ENCODE data around the gene PGS1.

The PGS1 gene

DNA sequence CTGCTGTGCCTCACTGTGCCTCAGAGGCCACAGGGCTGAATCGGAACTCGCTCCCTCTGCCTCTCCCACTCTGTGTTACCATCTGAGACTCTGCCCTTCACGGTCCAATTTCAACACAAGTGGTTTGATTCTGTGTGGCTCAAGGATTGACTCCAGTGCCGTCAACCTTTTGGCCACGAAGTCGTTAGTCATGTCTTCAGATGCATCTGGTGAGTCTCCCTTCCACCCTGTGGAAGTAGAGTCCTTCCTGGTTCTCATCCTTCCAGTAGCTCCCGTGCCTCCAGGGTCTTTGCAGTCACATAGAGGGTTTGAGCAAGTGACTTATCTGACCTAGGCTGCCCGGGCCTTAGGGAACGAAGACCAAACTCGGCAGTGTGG lies 51.2 kb downstream of the PGS1 start:
- DNase-seq (ENCODE audit: low read depth): no peak
- no peak overlapping the region for H3K4me3 ChIP-seq (ENCODE audit: low read depth, low read length)
- TF ChIP-seq, protein P1, sequence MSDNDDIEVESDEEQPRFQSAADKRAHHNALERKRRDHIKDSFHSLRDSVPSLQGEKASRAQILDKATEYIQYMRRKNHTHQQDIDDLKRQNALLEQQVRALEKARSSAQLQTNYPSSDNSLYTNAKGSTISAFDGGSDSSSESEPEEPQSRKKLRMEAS (IDR thresholded peaks at IDR 0.05; ENCODE audit: low read depth, low read length): no peak

DNA sequence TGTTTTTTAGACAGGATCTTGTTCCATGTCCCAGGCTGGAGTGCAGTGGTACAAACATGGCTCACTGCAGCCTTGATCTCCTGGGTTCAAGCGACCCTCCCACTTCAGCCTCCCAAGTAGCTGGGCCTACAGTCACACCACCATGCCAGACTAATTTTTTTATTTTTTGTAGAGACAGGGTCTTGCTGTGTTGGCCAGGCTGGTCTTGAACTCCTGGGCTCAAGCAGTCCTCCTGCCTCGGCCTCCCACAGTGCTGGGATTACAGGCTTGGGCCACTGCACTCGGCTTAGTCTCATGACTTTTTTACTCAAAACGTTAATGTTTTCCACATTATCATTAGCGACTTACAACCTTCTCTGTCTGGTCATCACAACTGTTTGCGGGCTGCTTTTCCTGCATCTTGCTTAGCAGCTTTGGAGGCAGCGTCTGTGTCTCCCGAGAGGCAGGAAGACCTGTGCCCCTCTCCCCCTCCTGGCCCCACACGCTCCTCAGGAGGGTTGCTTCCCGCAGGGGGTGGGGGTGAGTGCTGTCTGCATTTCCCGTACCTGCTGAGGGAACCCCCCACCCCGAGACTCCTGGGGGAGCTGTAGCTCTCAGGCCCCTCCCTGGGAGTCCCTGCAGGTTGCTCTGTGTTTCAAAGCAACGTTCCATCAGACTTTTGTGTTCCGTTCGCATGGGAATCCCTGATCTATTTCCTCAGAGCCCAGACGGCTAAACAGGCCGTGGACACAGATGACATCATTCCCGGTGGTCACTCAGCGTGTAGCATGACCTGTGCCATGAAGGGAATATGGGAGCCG lies 52.6 kb downstream of the PGS1 start:
- TF ChIP-seq, protein P1 (IDR thresholded peaks at IDR 0.05; ENCODE audit: low read depth, low read length): no peak
- no peak for TF ChIP-seq MYC (IDR thresholded peaks at IDR 0.05; ENCODE audit: low read depth, low read length)
- TF ChIP-seq POLR2A (IDR thresholded peaks at IDR 0.05; ENCODE audit: extremely low read depth, insufficient read length): no peak
- TF ChIP-seq, protein P2, sequence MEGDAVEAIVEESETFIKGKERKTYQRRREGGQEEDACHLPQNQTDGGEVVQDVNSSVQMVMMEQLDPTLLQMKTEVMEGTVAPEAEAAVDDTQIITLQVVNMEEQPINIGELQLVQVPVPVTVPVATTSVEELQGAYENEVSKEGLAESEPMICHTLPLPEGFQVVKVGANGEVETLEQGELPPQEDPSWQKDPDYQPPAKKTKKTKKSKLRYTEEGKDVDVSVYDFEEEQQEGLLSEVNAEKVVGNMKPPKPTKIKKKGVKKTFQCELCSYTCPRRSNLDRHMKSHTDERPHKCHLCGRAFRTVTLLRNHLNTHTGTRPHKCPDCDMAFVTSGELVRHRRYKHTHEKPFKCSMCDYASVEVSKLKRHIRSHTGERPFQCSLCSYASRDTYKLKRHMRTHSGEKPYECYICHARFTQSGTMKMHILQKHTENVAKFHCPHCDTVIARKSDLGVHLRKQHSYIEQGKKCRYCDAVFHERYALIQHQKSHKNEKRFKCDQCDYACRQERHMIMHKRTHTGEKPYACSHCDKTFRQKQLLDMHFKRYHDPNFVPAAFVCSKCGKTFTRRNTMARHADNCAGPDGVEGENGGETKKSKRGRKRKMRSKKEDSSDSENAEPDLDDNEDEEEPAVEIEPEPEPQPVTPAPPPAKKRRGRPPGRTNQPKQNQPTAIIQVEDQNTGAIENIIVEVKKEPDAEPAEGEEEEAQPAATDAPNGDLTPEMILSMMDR (IDR thresholded peaks at IDR 0.05; ENCODE audit: low read depth, low read length): no peak
- no peak overlapping the region for H3K4me3 ChIP-seq (ENCODE audit: low read depth, low read length)
- no peak for DNase-seq (ENCODE audit: low read depth)

DNA sequence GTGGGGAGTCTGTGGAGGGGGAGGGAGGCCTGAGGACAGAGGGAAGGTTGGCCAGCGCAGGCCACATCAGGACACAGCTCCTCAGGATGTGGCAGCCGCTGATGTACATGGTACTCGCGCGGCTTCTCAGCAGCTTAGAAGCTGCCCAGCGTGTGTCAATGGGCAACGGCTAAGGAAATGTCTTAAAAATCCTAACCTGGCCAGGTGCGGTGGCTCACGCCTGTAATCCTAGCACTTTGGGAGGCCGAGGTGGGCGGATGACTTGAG lies 53.2 kb downstream of the PGS1 start:
- no peak for DNase-seq (ENCODE audit: low read depth)
- no peak for TF ChIP-seq MYC (IDR thresholded peaks at IDR 0.05; ENCODE audit: low read depth, low read length)
- TF ChIP-seq, protein P1 (IDR thresholded peaks at IDR 0.05; ENCODE audit: low read depth, low read length): no peak
- TF ChIP-seq POLR2A (IDR thresholded peaks at IDR 0.05; ENCODE audit: extremely low read depth, insufficient read length): no peak
- TF ChIP-seq, protein P2 (IDR thresholded peaks at IDR 0.05; ENCODE audit: low read depth, low read length): no peak
- no peak overlapping the region for H3K4me3 ChIP-seq (ENCODE audit: low read depth, low read length)

DNA sequence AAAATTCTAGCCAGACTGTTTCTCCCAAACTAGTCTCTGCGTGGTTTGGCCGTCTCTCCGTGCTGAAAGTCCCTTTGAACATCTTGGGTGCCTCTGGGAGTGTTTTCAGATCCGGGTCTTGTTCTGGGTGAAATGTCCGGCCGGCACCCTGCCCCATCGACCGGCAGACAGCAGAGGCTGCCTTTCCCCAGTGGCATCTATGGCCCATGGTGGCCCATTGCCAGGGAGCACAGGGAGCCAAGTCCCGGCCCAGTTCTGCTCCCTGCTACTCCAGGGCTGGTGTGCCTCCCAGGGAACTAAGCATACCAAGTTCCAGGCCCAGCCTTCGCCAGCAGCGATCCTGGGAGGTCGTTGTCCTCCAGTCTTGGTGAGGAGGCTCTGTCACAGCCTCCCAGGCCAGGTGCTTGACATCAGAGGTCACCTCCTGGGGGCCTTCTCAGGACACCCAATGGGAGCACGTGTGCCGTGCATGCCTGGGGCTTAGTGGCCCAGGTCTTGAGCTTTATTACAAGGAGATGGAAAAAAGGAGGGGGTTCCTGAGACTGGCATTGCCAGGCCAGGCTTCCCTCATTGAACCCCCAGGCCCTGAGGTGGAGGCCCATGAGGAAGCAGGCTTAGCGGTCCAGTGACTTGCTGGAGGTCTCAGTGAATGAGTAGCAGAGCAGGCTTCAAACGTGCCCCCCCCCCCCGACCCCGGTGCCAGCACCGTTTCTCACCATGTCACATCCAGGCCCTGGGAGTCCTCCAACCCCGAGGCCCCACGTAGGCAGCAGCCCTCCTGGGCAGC lies 54.0 kb downstream of the PGS1 start:
- TF ChIP-seq MYC (IDR thresholded peaks at IDR 0.05; ENCODE audit: low read depth, low read length) (no peak), POLR2A (IDR thresholded peaks at IDR 0.05; ENCODE audit: extremely low read depth, insufficient read length) (no peak)
- TF ChIP-seq, protein P2 (IDR thresholded peaks at IDR 0.05; ENCODE audit: low read depth, low read length): no peak
- TF ChIP-seq, protein P1 (IDR thresholded peaks at IDR 0.05; ENCODE audit: low read depth, low read length): no peak
- no peak for DNase-seq (ENCODE audit: low read depth)
- H3K4me3 ChIP-seq (ENCODE audit: low read depth, low read length): no peak overlapping the region

DNA sequence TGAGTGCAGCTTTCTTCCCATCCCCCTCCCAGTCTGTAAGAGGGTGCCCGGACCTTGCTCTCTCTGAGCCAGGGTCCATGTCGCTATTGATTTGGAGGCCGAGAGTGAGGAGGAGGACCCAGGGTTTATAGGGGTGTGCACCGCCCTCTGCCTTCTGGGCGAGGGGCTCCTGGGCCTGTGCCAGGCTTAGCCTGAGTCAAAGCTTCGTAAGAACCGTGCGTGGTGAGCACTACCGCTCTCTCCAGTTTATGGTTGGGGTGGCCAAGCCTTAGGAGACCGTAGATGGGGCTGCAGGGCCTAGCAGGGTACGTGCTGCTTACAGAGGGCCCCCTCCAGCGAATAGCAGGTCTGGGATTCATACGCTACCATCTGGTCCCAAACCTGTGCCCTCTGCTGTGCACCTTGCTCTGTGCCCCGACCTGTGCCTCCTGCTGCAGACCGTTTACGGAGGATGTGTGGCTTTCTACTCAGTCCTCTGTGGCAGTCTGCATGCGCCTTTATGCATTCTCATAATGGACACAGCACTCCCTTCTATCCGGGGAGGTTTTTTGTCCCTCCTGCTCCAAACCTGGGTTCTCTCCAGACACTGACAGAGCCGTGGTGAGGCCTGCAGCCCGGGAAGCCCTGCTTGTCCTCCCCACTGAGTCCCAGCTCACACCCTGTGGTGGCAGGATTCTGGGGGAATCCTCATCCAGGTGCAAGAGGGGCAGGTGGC lies 54.7 kb downstream of the PGS1 start:
- H3K4me3 ChIP-seq (ENCODE audit: low read depth, low read length): no peak overlapping the region
- no peak for DNase-seq (ENCODE audit: low read depth)
- TF ChIP-seq, protein P1 (IDR thresholded peaks at IDR 0.05; ENCODE audit: low read depth, low read length): no peak
- TF ChIP-seq, protein P2 (IDR thresholded peaks at IDR 0.05; ENCODE audit: low read depth, low read length): no peak
- TF ChIP-seq POLR2A (IDR thresholded peaks at IDR 0.05; ENCODE audit: extremely low read depth, insufficient read length): no peak
- TF ChIP-seq MYC (IDR thresholded peaks at IDR 0.05; ENCODE audit: low read depth, low read length): no peak
